H9 (cell line): ENCODE measurements around the gene ADGRL3. TPM values are rescaled to one million over a fixed set of nuclear protein-coding genes. Genes with fewer than 3 reads are reported as not detected.
A peak's percentile ranks its signal among the peaks of the same experiment; 100 is the strongest.

Experiments
- DNase-seq: peaks from one replicate; pipeline ENCODE4 v3.0.0-alpha.2; 2017
- H2AFZ ChIP-seq: one replicate; pipeline ENCODE4 v1.6.1; 2013; ENCODE audit warnings: mild to moderate bottlenecking, low read length, control low read depth, moderate library complexity
- H2AK5ac ChIP-seq: 2 replicates; pipeline ENCODE4 v1.6.1; 2013; ENCODE audit warnings: low read length, control low read depth, mixed read lengths; ENCODE audit not compliant: insufficient read length
- H2BK120ac ChIP-seq: one replicate; pipeline ENCODE4 v1.6.1; 2013; ENCODE audit warnings: low read depth, mild to moderate bottlenecking, low read length, control low read depth, inconsistent platforms; ENCODE audit not compliant: poor library complexity, severe bottlenecking
- H2BK12ac ChIP-seq: 2 replicates; pipeline ENCODE4 v1.6.1; 2013; ENCODE audit warnings: low read length, control low read depth, mixed read lengths, low read depth; ENCODE audit not compliant: insufficient read length
- H2BK15ac ChIP-seq: 2 replicates; pipeline ENCODE4 v1.6.1; 2013; ENCODE audit warnings: low read depth, low read length, control low read depth
- H2BK20ac ChIP-seq: one replicate; pipeline ENCODE4 v1.6.1; 2013; ENCODE audit warnings: low read depth, mild to moderate bottlenecking, low read length, control low read depth, inconsistent platforms; ENCODE audit not compliant: poor library complexity, severe bottlenecking
- H2BK5ac ChIP-seq: 2 replicates; pipeline ENCODE4 v1.6.1; 2013; ENCODE audit warnings: low read length, control low read depth, mixed read lengths; ENCODE audit not compliant: insufficient read length
- H3K14ac ChIP-seq: 2 replicates; pipeline ENCODE4 v1.6.1; 2013; ENCODE audit warnings: low read length, control low read depth; ENCODE audit not compliant: insufficient read depth
- H3K18ac ChIP-seq: 2 replicates; pipeline ENCODE4 v1.6.1; 2013; ENCODE audit warnings: low read depth, mild to moderate bottlenecking, mixed read lengths, low read length, control low read depth; ENCODE audit not compliant: insufficient read length
- H3K23ac ChIP-seq: 2 replicates; pipeline ENCODE4 v1.6.1; 2013; ENCODE audit warnings: low read length, control low read depth, mixed read lengths, low read depth; ENCODE audit not compliant: insufficient read length
- H3K23me2 ChIP-seq: 2 replicates; pipeline ENCODE4 v1.6.1; 2013; ENCODE audit warnings: low read depth, mild to moderate bottlenecking, mixed read lengths, low read length, control low read depth; ENCODE audit not compliant: insufficient read length, poor library complexity, severe bottlenecking
- H3K27ac ChIP-seq: 2 replicates; pipeline ENCODE4 v1.5.1; 2013; ENCODE audit warnings: low read length, control low read depth, mixed read lengths, low read depth; ENCODE audit not compliant: insufficient read length
- H3K27me3 ChIP-seq: 2 replicates; pipeline ENCODE4 v1.6.1; 2013; ENCODE audit warnings: low read length, control low read depth, inconsistent platforms; ENCODE audit not compliant: insufficient read depth
- H3K4ac ChIP-seq: 2 replicates; pipeline ENCODE4 v1.6.1; 2013; ENCODE audit warnings: low read depth, mild to moderate bottlenecking, control low read depth, inconsistent platforms, low read length, moderate library complexity
- H3K4me1 ChIP-seq: 2 replicates; pipeline ENCODE4 v1.6.1; 2013; ENCODE audit warnings: low read length, control low read depth, inconsistent platforms; ENCODE audit not compliant: insufficient read depth
- H3K4me2 ChIP-seq: 2 replicates; pipeline ENCODE4 v1.6.1; 2013; ENCODE audit warnings: low read length, control low read depth, mixed read lengths; ENCODE audit not compliant: insufficient read length, insufficient read depth
- H3K56ac ChIP-seq: 2 replicates; pipeline ENCODE4 v1.6.1; 2013; ENCODE audit warnings: low read depth, mild to moderate bottlenecking, mixed read lengths, low read length, control low read depth; ENCODE audit not compliant: insufficient read length
- H3K79me1 ChIP-seq: 2 replicates; pipeline ENCODE4 v1.6.1; 2013; ENCODE audit warnings: low read depth, mild to moderate bottlenecking, moderate library complexity, low read length, control low read depth, inconsistent platforms; ENCODE audit not compliant: insufficient read depth, poor library complexity, severe bottlenecking
- H3K79me2 ChIP-seq: 2 replicates; pipeline ENCODE4 v1.6.1; 2013; ENCODE audit warnings: low read length, control low read depth, inconsistent platforms; ENCODE audit not compliant: insufficient read depth
- H3K9ac ChIP-seq: 2 replicates; pipeline ENCODE4 v1.6.1; 2013; ENCODE audit warnings: low read length, control low read depth, mixed read lengths; ENCODE audit not compliant: insufficient read length; ENCODE audit errors: extremely low read depth
- H3K9me3 ChIP-seq: one replicate; pipeline ENCODE4 v1.6.1; 2013; ENCODE audit warnings: low read depth, low read length, inconsistent platforms; ENCODE audit not compliant: control insufficient read depth
- H3T11ph ChIP-seq: one replicate; pipeline ENCODE4 v1.6.1; 2013; ENCODE audit warnings: mild to moderate bottlenecking, low read length, control low read depth, inconsistent platforms
- H4K20me1 ChIP-seq: one replicate; pipeline ENCODE4 v1.6.1; 2013; ENCODE audit not compliant: control insufficient read depth, insufficient read length, insufficient read depth
- H4K5ac ChIP-seq: 2 replicates; pipeline ENCODE4 v1.6.1; 2013; ENCODE audit warnings: low read depth, mild to moderate bottlenecking, mixed read lengths, low read length, control low read depth; ENCODE audit not compliant: insufficient read length
- H4K8ac ChIP-seq: replicated peaks from 2 replicates; pipeline ENCODE4 v1.6.1; 2013; ENCODE audit warnings: low read length, control low read depth, mixed read lengths, low read depth; ENCODE audit not compliant: insufficient read length
- H4K91ac ChIP-seq: 2 replicates; pipeline ENCODE4 v1.6.1; 2013; ENCODE audit warnings: low read depth, mild to moderate bottlenecking, moderate library complexity, mixed read lengths, low read length, control low read depth; ENCODE audit not compliant: insufficient read length
- H3K27ac Mint-ChIP-seq, 3 experiments: 2 replicates in 2 of 3; 3 replicates in 1 of 3; pipeline ENCODE4 v1.8.0; 2020 to 2021; ENCODE audit warnings: mixed read lengths in 3 of 3, mild to moderate bottlenecking in 1 of 3, moderate library complexity in 1 of 3
- H3K27me3 Mint-ChIP-seq: 2 replicates; pipeline ENCODE4 v1.8.0; 2021; ENCODE audit warnings: low read depth, mild to moderate bottlenecking, moderate library complexity, mixed read lengths
- H3K36me3 Mint-ChIP-seq, 3 experiments: 2 replicates in 2 of 3; 3 replicates in 1 of 3; pipeline ENCODE4 v1.8.0; 2020 to 2021; ENCODE audit warnings: low read depth in 3 of 3, mixed read lengths in 3 of 3; ENCODE audit not compliant: insufficient read depth in 1 of 3
- H3K4me1 Mint-ChIP-seq, 2 experiments: 2 replicates each; pipeline ENCODE4 v1.8.0; 2020; ENCODE audit warnings: mixed read lengths in 2 of 2
- H3K4me3 Mint-ChIP-seq, 2 experiments: 2 replicates in 1 of 2; 3 replicates in 1 of 2; pipeline ENCODE4 v1.8.0; 2020 to 2021; ENCODE audit warnings: mild to moderate bottlenecking in 2 of 2, mixed read lengths in 2 of 2, moderate library complexity in 1 of 2
- H3K9me3 Mint-ChIP-seq, 2 experiments: 2 replicates in 1 of 2; 3 replicates in 1 of 2; pipeline ENCODE4 v1.8.0; 2020; ENCODE audit warnings: mild to moderate bottlenecking in 2 of 2, mixed read lengths in 2 of 2, moderate library complexity in 1 of 2
- WGBS: extraction: QIAGEN DNeasy Blood & Tissue Kit; methylation state at CpG from one replicate; pipeline ENCODE4 v1.1.7; 2013; ENCODE audit warnings: missing lambda C conversion rate, low lambda C conversion rate, mixed read lengths; ENCODE audit not compliant: insufficient read length; ENCODE audit errors: extremely low coverage; 5-methylcytosine and 5-hydroxymethylcytosine counted together
- total RNA-seq: library from RNA; stranded (reverse); gene quantifications from 2 replicates; pipeline ENCODE4 v1.2.1, GENCODE V29; 2021
- TF ChIP-seq, protein P1 (sequence below): fragments of 200-600 bp; sonication (generic); conservative IDR thresholded peaks from 3 replicates; pipeline ENCODE4 v1.8.0; 2021; ENCODE audit warnings: antibody characterized with exemption, mild to moderate bottlenecking

The ADGRL3 gene
- total RNA-seq, 1 experiment from 2014 or later: 5.9 TPM

DNA sequence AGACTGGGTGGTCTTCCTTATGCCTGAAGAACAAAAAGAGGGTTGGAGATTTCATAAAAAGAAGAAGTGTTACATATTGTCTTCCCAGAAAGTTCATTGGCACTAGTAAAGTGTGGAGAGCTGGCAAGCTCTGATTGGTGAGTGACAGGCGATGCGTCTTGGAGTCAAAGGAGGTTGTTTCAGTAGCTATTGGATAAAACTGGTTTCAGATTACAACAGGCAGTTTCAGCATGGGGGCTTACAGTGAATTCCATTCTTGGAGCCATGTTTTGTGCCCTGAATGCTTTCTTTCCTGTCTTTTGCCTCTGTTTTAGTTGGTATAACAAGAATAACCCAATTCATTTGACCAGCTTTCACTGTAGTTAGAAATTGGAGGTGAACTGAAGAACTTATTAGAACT, 750.5 kb downstream of the ADGRL3 start:
- no peaks in the 10 kb centered on the region for H4K20me1 ChIP-seq
- peak; percentile 36 for DNase-seq
- Mint-ChIP-seq H3K27ac (peak overlapping the region in 2 of 3 experiments; percentile 11 to 79; a peak in 3 of 7 replicates), H3K4me3 (no peak overlapping the region), H3K4me1 (peaks cover 10 to 14% of the 10 kb centered on the region in 2 experiments), H3K27me3 (no peaks in the 10 kb centered on the region), H3K9me3 (peaks cover 0 to 6% of the 10 kb centered on the region in 2 experiments; a peak in 1 of 5 replicates), H3K36me3 (peaks cover 3 to 17% (median 9%) of the 10 kb centered on the region in 3 experiments; a peak in 6 of 7 replicates)
- no peak overlapping the region for H2BK12ac ChIP-seq
- WGBS: no CpG with 5 or more reads among the region's 2 CpGs
- no peaks in the 10 kb centered on the region for H3K9me3 ChIP-seq
- no peak overlapping the region for H3K56ac ChIP-seq
- no peak overlapping the region for H4K91ac ChIP-seq
- H3K14ac ChIP-seq: no peak overlapping the region
- no peak overlapping the region for H3K4me2 ChIP-seq
- H3K4ac ChIP-seq: no peak overlapping the region
- no peak overlapping the region for H2BK20ac ChIP-seq
- no peaks in the 10 kb centered on the region for H3K79me1 ChIP-seq
- H4K5ac ChIP-seq: no peak overlapping the region
- no peak overlapping the region for H4K8ac ChIP-seq
- H3K27ac ChIP-seq: no peak overlapping the region
- TF ChIP-seq, protein P1, sequence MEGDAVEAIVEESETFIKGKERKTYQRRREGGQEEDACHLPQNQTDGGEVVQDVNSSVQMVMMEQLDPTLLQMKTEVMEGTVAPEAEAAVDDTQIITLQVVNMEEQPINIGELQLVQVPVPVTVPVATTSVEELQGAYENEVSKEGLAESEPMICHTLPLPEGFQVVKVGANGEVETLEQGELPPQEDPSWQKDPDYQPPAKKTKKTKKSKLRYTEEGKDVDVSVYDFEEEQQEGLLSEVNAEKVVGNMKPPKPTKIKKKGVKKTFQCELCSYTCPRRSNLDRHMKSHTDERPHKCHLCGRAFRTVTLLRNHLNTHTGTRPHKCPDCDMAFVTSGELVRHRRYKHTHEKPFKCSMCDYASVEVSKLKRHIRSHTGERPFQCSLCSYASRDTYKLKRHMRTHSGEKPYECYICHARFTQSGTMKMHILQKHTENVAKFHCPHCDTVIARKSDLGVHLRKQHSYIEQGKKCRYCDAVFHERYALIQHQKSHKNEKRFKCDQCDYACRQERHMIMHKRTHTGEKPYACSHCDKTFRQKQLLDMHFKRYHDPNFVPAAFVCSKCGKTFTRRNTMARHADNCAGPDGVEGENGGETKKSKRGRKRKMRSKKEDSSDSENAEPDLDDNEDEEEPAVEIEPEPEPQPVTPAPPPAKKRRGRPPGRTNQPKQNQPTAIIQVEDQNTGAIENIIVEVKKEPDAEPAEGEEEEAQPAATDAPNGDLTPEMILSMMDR: no peak
- no peak overlapping the region for H2BK120ac ChIP-seq
- no peaks in the 10 kb centered on the region; the same call in 1 of the 2 replicates for H3K4me1 ChIP-seq
- H2BK5ac ChIP-seq: no peak overlapping the region
- H3K18ac ChIP-seq: no peak overlapping the region
- no peak overlapping the region for H2BK15ac ChIP-seq
- H3K23me2 ChIP-seq: no peaks in the 10 kb centered on the region
- H3K27me3 ChIP-seq: no peaks in the 10 kb centered on the region
- no peak overlapping the region for H2AFZ ChIP-seq
- H3K9ac ChIP-seq: no peak overlapping the region
- H3K79me2 ChIP-seq: no peaks in the 10 kb centered on the region
- H3K23ac ChIP-seq: no peak overlapping the region
- no peak overlapping the region for H2AK5ac ChIP-seq
- no peak overlapping the region for H3T11ph ChIP-seq
